B cell (primary cell): ENCODE data around the gene RPTOR.

ENCODE experiments used
- EZH2 ChIP-seq: IDR thresholded peaks from 2 replicates; pipeline ENCODE4 v1.6.1; 2012; ENCODE audit warnings: borderline replicate concordance, low read depth, mild to moderate bottlenecking, moderate library complexity, low read length; ENCODE audit not compliant: insufficient read depth, poor library complexity, severe bottlenecking
- TF ChIP-seq, protein P1 (sequence below): fragments of 200-600 bp; IDR thresholded peaks from one replicate; pipeline ENCODE4 v1.8.0; 2022; ENCODE audit warnings: antibody characterized with exemption, mild to moderate bottlenecking

DNA sequence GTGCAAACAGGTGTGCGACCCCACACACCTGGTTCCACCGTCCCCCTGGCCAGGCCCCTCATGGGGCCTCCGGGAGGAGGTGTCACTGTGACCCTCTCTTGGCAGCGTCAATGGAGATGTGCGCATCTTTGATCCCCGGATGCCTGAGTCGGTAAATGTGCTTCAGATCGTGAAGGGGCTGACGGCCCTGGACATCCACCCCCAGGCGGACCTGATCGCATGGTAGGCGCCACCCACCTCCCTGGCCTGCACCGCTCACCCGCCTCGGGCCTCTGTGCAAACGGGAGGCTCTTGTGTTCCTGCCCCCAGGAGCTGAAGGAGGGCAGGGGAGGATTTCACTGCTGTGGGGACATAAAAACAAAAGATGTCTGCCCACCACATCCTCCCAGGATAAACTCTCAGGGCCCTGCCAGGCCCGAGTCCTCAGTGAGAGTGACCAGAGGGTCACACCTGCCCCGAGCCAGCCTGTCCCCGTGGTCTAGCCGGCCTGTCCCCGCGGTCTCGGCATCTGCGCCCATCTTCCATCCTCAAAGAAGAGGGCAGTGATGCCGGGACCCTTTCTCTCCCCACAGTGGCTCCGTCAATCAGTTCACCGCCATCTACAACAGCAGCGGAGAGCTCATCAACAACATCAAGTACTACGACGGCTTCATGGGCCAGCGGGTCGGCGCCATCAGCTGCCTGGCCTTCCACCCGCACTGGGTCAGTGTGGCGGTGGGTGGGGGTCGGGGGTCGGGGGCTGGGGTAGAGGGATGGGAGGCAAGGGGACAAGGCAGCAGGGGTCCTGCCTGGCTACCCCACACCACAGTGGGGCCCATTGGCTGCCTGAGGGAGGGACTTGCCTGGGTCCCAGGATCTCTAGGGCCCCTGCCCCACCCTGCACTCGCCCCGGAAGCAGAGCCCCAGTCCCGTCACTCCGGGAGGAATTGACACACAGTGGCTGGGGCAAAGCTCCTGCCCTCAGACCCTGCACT, 418.0 kb downstream of the RPTOR start:
- TF ChIP-seq, protein P1, sequence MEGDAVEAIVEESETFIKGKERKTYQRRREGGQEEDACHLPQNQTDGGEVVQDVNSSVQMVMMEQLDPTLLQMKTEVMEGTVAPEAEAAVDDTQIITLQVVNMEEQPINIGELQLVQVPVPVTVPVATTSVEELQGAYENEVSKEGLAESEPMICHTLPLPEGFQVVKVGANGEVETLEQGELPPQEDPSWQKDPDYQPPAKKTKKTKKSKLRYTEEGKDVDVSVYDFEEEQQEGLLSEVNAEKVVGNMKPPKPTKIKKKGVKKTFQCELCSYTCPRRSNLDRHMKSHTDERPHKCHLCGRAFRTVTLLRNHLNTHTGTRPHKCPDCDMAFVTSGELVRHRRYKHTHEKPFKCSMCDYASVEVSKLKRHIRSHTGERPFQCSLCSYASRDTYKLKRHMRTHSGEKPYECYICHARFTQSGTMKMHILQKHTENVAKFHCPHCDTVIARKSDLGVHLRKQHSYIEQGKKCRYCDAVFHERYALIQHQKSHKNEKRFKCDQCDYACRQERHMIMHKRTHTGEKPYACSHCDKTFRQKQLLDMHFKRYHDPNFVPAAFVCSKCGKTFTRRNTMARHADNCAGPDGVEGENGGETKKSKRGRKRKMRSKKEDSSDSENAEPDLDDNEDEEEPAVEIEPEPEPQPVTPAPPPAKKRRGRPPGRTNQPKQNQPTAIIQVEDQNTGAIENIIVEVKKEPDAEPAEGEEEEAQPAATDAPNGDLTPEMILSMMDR = no peak
- TF ChIP-seq EZH2 = no peak
